ENCODE results near the gene RARB.

Gene RARB

DNA sequence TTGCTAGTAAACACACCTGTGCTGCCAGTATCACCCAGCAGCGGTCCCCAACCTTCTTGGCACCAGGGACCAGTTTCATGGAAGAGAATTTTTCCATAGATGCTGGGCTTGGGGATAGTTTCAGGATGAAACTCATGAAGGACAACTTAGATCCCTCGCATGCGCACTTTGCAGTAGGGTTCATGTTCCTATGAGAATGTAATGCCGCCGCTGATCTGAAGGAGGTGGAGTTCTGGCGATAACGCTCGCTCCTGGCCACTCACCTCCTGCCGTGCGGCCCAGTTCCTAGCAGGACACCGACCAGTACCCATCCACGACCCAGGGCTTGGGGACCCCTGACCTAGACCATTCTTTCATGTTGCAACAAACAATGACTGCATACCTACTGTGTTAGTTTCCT, 146.9 kb downstream of the RARB start:
- no peak for DNase-seq

- DNase-seq: no peak
Observed at GRCh38 chr3:25576146-25576545, 148.1 kb downstream of the RARB start.

GRCh38 chr3:25576831-25577454, 148.9 kb downstream of the RARB start:
- no peak for DNase-seq

GRCh38 chr3:25578059-25578458, 150.0 kb downstream of the RARB start:
- DNase-seq: no peak

- DNase-seq: no peak
Observed at GRCh38 chr3:25580534-25580933, 152.5 kb downstream of the RARB start.

GRCh38 chr3:25581335-25581734, 153.3 kb downstream of the RARB start:
- no peak for DNase-seq

DNA sequence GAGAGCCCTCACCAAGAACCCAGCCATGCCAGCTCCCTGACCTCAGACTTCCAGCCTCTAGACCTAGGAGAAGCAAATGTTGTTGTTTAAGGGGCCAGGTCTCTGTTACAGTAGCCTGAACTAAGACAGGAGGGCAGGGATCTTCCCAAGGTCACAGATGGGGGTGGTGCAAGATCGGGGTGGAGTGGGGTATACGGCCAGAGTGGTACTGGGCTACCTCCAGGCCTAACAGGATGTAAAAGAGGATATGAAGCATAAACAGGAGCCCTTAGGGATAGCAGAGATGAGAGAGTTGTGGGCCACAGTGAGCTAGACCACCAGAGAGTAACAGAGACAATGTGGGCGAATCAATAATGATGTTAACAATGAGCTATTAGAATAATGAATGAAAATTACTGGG, 153.8 kb downstream of the RARB start:
- DNase-seq: no peak

DNA sequence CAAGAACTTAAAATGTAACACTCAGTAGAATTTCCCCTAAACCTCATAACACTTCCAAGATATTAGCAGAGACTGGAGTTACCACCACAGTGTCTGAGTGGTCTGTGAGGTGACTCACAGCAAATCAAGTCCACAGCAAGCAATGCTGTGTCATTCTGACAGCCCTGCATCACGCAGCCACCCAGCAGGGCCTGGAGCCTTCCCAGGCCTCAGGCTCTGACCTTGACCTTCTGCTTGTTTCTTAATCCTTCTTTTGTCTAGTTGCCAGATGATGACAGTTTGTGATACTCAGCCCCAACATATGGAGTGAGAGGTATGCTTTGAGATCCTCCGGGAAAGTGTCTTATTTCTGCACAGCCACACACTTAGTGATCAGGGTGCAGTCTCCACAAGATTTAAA, 154.2 kb downstream of the RARB start:
- DNase-seq: no peak

DNA sequence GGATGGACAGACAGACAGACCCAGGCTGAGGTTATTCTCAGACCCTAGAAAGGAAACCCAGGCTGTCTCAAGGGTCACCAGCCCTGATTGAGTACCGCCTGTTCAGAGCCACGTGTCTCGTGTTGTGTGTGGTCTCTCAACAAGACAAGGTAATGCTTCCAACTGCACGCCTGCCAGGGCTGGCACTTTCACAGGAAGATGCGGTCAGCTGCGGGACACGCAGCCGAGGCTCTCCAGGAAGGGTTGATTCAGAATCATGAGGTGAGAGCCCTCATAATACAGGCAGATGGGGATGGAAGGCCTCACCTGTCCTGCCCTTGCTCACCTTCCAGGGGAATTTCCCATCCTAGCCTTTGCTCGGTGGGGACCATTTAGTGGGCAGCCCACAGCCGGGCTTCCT, 155.3 kb downstream of the RARB start:
- no peak for DNase-seq

DNA sequence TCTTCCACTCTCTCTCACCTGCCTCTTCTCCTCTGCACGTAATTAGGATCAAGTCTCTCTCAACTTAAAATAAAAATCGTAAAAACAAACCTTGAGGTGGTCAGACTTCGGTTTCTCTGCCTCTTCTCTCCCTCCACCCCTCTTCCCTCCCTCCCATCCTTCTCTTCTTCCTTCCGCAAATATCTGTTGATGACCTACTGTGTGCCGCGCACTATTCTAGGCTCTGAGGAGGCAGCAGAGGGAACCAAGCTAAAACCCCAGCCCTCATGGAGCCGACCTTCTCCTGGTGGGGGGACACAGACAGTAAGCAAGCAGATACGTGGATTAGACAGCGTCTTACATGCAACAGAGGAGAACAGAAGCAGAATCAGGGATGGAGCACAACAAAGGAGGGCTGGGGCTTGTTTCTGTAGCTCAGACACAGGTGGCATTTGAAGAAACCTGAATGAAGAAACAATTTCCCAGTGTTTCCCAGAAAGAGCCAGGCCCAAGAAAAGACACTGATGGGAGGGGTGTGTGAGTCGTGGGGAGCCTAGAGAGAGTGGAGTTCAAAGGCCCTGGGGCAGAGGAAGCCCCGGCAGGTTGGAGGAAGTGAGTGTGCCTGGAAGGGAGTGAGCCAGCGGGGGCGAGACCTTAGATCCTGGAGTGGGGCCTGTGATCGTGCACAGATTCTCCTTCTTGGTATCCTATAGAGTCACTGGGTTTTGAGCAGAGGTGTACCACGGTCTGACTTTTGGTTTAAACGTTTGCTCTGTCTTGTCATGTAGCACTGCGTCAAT, 156.1 kb downstream of the RARB start:
- DNase-seq: no peak

GRCh38 chr3:25585361-25586166, 157.5 kb downstream of the RARB start:
- DNase-seq: no peak

DNA sequence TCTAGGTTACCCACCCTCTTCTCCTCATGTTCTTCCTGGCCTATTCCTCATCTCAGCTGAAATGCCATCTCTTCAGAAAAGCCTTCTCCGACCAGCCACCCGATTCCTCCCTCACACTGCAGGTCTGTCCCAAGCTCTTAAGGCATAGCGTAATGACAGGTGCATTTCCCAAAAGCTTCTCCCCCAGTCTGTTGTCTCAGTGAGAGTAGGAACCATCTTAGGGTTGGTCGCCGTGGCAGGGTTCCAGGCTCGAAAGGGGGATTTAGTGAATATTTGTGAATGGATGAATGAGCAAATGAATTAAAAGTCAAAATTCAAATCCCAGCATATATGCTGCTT, 158.1 kb downstream of the RARB start:
- no peak for DNase-seq

GRCh38 chr3:25586553-25586952, 158.5 kb downstream of the RARB start:
- DNase-seq: no peak

GRCh38 chr3:25587094-25587493, 159.0 kb downstream of the RARB start:
- no peak for DNase-seq

DNA sequence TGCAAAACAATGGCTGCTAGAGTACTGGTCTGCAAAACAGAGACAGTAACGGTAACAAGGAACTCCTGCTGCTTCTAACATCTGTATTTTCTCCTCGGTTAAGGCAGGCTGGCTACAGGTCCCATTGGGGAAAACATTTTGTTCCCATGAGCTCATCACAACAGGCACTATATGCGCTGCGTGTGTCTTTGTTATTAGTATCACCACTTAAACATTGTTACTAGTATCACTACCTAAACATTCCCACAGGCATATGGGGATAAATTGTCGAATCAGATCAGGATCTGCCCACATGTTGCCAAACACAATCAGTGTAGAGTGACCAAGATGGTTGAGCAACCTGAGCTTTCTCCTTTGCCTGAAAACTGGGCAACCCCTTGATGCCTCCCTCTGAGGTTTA, 159.5 kb downstream of the RARB start:
- no peak for DNase-seq

DNA sequence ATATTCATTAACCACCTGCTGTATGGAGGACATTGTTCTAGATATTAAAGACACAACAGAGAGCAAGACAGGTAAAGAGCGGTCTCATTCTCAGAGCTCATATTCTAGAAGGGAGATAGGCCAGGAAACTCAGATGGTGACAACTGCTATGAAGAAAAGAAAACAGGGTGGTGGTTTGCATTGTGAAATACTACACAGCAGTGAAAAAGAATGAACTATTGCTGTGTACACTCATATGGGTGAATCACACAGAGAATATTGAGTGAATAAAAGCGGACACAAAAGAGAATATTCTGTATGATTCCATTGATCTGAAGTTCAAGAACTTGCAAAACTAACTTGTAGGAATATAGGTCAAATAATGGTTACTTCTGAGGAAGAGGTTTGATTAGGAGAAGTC, 159.9 kb downstream of the RARB start:
- DNase-seq: no peak

DNA sequence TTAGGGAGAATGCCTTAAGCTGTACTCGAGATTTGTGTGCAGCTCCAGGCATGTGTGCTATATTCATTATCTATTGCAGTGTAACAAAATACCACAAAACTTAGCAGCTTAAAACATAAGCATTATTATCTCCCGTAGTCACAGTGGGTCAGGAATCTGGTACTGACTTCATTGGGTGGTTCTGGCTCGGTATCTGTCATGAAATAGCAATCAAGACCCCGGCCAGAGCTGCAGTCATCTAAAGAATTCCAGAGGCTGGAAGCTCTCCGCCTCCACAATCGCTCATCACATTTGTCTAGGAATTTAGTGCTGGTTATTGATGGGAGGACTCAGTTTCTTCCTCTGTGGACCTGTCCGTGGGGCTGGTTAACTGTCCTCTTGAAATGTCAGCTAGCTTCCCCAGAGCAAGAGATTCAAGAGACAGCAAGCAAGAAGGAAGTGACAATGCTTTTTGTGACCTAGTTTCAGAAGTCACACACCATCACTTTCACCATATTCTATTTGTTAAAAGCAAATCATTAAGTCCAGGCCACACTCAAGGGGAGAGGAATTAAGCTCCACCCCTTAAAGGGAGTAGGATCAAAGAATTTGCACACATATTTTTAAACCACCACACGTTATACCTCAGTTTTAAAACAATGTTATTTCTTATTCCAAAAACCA, 160.5 kb downstream of the RARB start:
- DNase-seq: no peak

DNA sequence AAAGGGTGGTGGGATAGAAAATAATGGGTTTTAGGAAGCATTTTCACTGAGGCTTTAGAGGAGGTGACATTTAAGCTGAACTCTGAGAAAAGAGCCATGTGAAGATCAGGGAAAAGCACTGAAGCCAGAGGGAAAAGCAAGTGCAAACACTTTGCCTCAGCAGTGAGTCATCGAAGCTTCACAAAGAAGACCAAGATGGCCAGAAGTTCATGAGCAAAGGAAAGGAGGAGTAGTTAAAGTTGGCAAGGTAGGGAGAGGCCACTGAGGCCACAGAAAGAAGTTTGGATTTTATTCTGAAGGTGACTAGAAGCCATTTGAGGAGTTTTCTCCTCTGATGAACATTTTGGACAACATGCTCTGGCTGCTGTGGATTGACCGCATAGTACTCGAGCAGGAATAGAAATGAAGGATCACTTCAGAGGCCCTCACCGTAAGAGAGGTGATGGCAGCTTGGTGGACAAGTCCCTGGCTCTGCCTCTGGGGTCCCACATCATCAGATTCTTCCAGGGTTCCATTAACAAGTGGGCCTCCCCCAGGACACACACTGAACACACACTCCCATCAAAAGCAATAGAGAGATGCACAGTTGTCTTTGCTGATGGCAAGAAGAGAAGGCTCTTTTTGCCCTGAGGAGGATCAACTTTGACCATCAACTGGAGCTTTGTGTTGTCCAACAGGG, 161.2 kb downstream of the RARB start:
- no peak for DNase-seq

GRCh38 chr3:25589783-25590258, 161.8 kb downstream of the RARB start:
- no peak for DNase-seq

DNA sequence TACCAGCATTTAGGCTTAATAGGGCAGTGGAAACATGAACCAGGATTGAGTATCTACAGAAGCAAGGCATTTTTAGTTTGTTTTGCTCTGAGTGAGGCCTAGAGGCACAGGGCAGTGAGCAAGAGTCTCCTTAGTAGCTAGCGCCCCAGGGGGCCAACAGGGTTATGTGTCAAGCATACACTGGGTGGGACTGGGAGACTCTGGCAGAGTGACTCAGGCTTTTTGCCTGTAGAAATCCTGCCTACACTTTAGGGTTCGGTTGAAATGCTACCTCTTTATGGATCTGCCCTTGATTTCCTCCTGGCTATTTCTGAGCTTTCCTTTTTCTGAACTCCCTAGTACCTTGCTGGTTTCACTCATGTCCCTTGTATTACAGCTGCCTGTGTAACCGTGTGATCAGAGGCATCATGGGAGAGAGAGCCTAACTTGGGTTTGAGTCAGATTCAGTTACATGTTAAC, 164.5 kb downstream of the RARB start:
- DNase-seq: peak in 1 of 56 donors; percentile 8

GRCh38 chr3:25593001-25593400, 164.9 kb downstream of the RARB start:
- no peak for DNase-seq
